Gastroesophageal sphincter (tissue), 4 donors: ENCODE data around the gene MTR. TPM values are rescaled to one million over a fixed set of nuclear protein-coding genes. Genes with fewer than 3 reads are reported as not detected.

Source experiments
- ATAC-seq: fragments of 150-250 bp; one replicate; pipeline ENCODE4 v1.9.1; 2016; ENCODE audit warnings: mild to moderate bottlenecking, moderate library complexity
- H3K27ac ChIP-seq, 4 donors: fragments of 200-600 bp; sonication (generic) in 3 of 4; 1 replicate in 3 of 4; 2 replicates in 1 of 4; pipeline ENCODE4 v1.5.1; 2016 to 2019
- H3K27me3 ChIP-seq: fragments of 200-600 bp; sonication (generic); one replicate; pipeline ENCODE4 v1.5.1; 2019
- H3K36me3 ChIP-seq, 2 donors: fragments of 200-600 bp; sonication (generic); one replicate each; pipeline ENCODE4 v1.5.1; 2019; ENCODE audit warnings: control low read depth in 1 of 2
- H3K4me1 ChIP-seq, 3 donors: fragments of 200-600 bp; sonication (generic); 1 replicate in 2 of 3; 2 replicates in 1 of 3; pipeline ENCODE4 v1.5.1; 2016 to 2019; ENCODE audit warnings: control low read depth in 2 of 3
- H3K4me3 ChIP-seq, 2 donors: fragments of 200-600 bp; sonication (generic); one replicate each; pipeline ENCODE4 v1.5.1; 2019; ENCODE audit warnings: mild to moderate bottlenecking in 1 of 2, moderate library complexity in 1 of 2
- H3K9me3 ChIP-seq, 3 donors: fragments of 200-600 bp; sonication (generic); one replicate each; pipeline ENCODE4 v1.5.1; 2017 to 2019; ENCODE audit warnings: control low read depth in 2 of 3
- EP300 ChIP-seq: sonication (generic); formaldehyde crosslinking; IDR thresholded peaks from one replicate; pipeline ENCODE4 v1.6.1; 2017; ENCODE audit warnings: antibody characterized with exemption, mild to moderate bottlenecking
- POLR2A ChIP-seq, 2 donors: fragments of 450-650 bp; IDR thresholded peaks; one replicate each; pipeline ENCODE4 v1.6.1; 2017; ENCODE audit warnings: antibody characterized with exemption in 2 of 2, mild to moderate bottlenecking in 2 of 2, moderate library complexity in 1 of 2
- POLR2AphosphoS5 ChIP-seq: sonication (generic); formaldehyde crosslinking; IDR thresholded peaks from one replicate; pipeline ENCODE4 v1.6.1; 2017; ENCODE audit warnings: antibody characterized with exemption
- WGBS, 2 donors: methylation state at CpG; one replicate each; pipeline ENCODE4 v1.1.5; 2018; ENCODE audit warnings: low coverage in 1 of 2; 5-methylcytosine and 5-hydroxymethylcytosine counted together
- total RNA-seq, 4 donors: library from RNA; depleted of rRNA; stranded (reverse); fragments of >200 nt; gene quantifications; one replicate each; pipeline ENCODE4 v1.1.0, GENCODE V29; 2016
- TF ChIP-seq, protein P1 (sequence below), 4 experiments: fragments of 200-600 bp in 2 of 4; fragments of 450-650 bp in 2 of 4; sonication (generic) in 1 of 4; IDR thresholded peaks; one replicate each; pipeline ENCODE4 v1.5.1; 2017 to 2019; ENCODE audit warnings: antibody characterized with exemption in 4 of 4, mild to moderate bottlenecking in 2 of 4, moderate library complexity in 2 of 4

MTR gene
- total RNA-seq, 4 donors from 2014 or later, result 34.6 to 50.3 (median 38.9) TPM

DNA sequence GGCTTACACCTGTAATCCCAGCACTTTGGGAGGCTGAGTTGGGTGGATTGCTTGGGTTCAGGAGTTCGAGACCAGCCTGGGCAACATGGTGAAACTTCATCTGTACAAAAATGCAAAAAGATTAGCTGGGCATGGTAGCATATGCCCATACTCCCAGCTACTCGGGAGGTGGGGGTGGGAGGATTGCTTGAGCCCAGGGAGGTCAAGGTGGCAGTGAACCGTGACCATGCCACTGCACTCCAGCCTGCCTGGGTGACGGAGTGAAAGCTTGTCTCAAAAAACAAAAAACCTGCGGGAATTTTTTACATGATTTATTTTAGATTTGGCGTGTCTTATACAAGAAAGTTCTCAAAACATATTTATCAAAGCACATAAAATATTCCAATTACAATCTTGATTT lies 27.8 kb upstream of the MTR start:
- no peaks in the 10 kb centered on the region for H3K27me3 ChIP-seq
- peaks cover 0 to 12% of the 10 kb centered on the region in 2 donors for H3K36me3 ChIP-seq
- no peaks in the 10 kb centered on the region for H3K4me1 ChIP-seq
- no peak for ATAC-seq
- WGBS, 2 donors, result 82 to 92% methylated on average over 4 to 6 of the region's 6 CpGs
- H3K27ac ChIP-seq, result no peak overlapping the region
- TF ChIP-seq EP300, result no peak
- no peak for TF ChIP-seq POLR2A (IDR thresholded peaks at IDR 0.05)
- TF ChIP-seq, protein P1, sequence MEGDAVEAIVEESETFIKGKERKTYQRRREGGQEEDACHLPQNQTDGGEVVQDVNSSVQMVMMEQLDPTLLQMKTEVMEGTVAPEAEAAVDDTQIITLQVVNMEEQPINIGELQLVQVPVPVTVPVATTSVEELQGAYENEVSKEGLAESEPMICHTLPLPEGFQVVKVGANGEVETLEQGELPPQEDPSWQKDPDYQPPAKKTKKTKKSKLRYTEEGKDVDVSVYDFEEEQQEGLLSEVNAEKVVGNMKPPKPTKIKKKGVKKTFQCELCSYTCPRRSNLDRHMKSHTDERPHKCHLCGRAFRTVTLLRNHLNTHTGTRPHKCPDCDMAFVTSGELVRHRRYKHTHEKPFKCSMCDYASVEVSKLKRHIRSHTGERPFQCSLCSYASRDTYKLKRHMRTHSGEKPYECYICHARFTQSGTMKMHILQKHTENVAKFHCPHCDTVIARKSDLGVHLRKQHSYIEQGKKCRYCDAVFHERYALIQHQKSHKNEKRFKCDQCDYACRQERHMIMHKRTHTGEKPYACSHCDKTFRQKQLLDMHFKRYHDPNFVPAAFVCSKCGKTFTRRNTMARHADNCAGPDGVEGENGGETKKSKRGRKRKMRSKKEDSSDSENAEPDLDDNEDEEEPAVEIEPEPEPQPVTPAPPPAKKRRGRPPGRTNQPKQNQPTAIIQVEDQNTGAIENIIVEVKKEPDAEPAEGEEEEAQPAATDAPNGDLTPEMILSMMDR (IDR thresholded peaks at IDR 0.05), result no peak
- H3K9me3 ChIP-seq, result no peaks in the 10 kb centered on the region
- no peak overlapping the region for H3K4me3 ChIP-seq

GRCh38 chr1:236768601-236769000 lies 26.5 kb upstream of the MTR start:
- H3K27me3 ChIP-seq, result no peaks in the 10 kb centered on the region
- no peaks in the 10 kb centered on the region for H3K36me3 ChIP-seq
- H3K4me3 ChIP-seq, result no peak overlapping the region
- no peaks in the 10 kb centered on the region for H3K9me3 ChIP-seq
- no peaks in the 10 kb centered on the region for H3K4me1 ChIP-seq
- ATAC-seq, result no peak
- no peak overlapping the region for H3K27ac ChIP-seq
- TF ChIP-seq, protein P1 (IDR thresholded peaks at IDR 0.05), result no peak
- no peak for TF ChIP-seq POLR2AphosphoS5
- TF ChIP-seq POLR2A (IDR thresholded peaks at IDR 0.05), result no peak
- TF ChIP-seq EP300, result no peak

GRCh38 chr1:236773919-236774318 lies 21.2 kb upstream of the MTR start:
- no peak for TF ChIP-seq POLR2AphosphoS5
- no peak for TF ChIP-seq EP300
- no peak for TF ChIP-seq POLR2A (IDR thresholded peaks at IDR 0.05)
- TF ChIP-seq, protein P1 (IDR thresholded peaks at IDR 0.05), result no peak
- H3K9me3 ChIP-seq, result peaks cover 0 to 4% (median 0%) of the 10 kb centered on the region in 3 donors
- no peak overlapping the region for H3K4me3 ChIP-seq
- no peaks in the 10 kb centered on the region for H3K4me1 ChIP-seq
- WGBS, 2 donors, result 77 to 92% methylated on average over 1 to 2 of the region's 3 CpGs
- ATAC-seq, result no peak
- no peaks in the 10 kb centered on the region for H3K36me3 ChIP-seq
- H3K27me3 ChIP-seq, result no peaks in the 10 kb centered on the region
- no peak overlapping the region for H3K27ac ChIP-seq

- WGBS, 2 donors, result 37% methylated on average over 3 of the region's 3 CpGs; no CpG with 5 or more reads in 1 of the 2 donors
These were observed 20.2 kb upstream of the MTR start for GRCh38 chr1:236774926-236775325.

GRCh38 chr1:236779312-236779711 lies 15.8 kb upstream of the MTR start:
- H3K36me3 ChIP-seq, result no peaks in the 10 kb centered on the region
- ATAC-seq, result no peak
- WGBS, 2 donors, result 94 to 96% methylated on average over 2 of the region's 2 CpGs
- H3K4me3 ChIP-seq, result no peak overlapping the region
- H3K9me3 ChIP-seq, result peaks cover 0 to 15% (median 0%) of the 10 kb centered on the region in 3 donors
- no peaks in the 10 kb centered on the region for H3K27me3 ChIP-seq
- no peaks in the 10 kb centered on the region for H3K4me1 ChIP-seq
- TF ChIP-seq POLR2AphosphoS5 (no peak), POLR2A (IDR thresholded peaks at IDR 0.05) (no peak), EP300 (no peak)
- TF ChIP-seq, protein P1 (IDR thresholded peaks at IDR 0.05), result no peak
- no peak overlapping the region for H3K27ac ChIP-seq

More at GRCh38 chr1:236774926-236775325, 20.2 kb upstream of the MTR start:
- H3K27me3 ChIP-seq, result no peaks in the 10 kb centered on the region
- H3K9me3 ChIP-seq, result peaks cover 0 to 14% (median 0%) of the 10 kb centered on the region in 3 donors
- no peak overlapping the region for H3K4me3 ChIP-seq
- no peak for TF ChIP-seq POLR2AphosphoS5
- TF ChIP-seq, protein P1 (IDR thresholded peaks at IDR 0.05), result peak; percentile 12 to 50 (median 38)
- TF ChIP-seq POLR2A (IDR thresholded peaks at IDR 0.05), result no peak
- ATAC-seq, result peak; percentile 61
- no peaks in the 10 kb centered on the region for H3K4me1 ChIP-seq
- no peaks in the 10 kb centered on the region for H3K36me3 ChIP-seq
- no peak overlapping the region for H3K27ac ChIP-seq
